Prostate gland (tissue), 2 donors: Measurements from ENCODE around the gene ZNF827. TPM values are rescaled to one million over a fixed set of nuclear protein-coding genes. Genes with fewer than 3 reads are reported as not detected.

Source experiments
- DNase-seq: peaks from one replicate; pipeline ENCODE4 v3.0.0-alpha.2; 2019; ENCODE audit warnings: low spot score
- H3K27ac ChIP-seq, 2 donors: fragments of 200-600 bp; sonication (generic); 2 replicates each; pipeline ENCODE4 v1.5.1; 2017 to 2019
- H3K27me3 ChIP-seq: fragments of 200-600 bp; sonication (generic); replicated peaks from 2 replicates; pipeline ENCODE4 v1.5.1; 2019; ENCODE audit not compliant: insufficient read depth
- H3K36me3 ChIP-seq, 2 donors: fragments of 200-600 bp; sonication (generic); 1 replicate in 1 of 2; 2 replicates in 1 of 2; pipeline versions ENCODE4 v1.5.1 to v1.8.1; 2017 to 2019
- H3K4me1 ChIP-seq: fragments of 200-600 bp; sonication (generic); replicated peaks from 2 replicates; pipeline ENCODE4 v1.5.1; 2019
- H3K4me3 ChIP-seq, 2 donors: fragments of 200-600 bp; sonication (generic); 2 replicates each; pipeline ENCODE4 v1.5.1; 2017 to 2019
- H3K9me3 ChIP-seq: fragments of 200-600 bp; sonication (generic); 2 replicates; pipeline ENCODE4 v1.5.1; 2017
- POLR2A ChIP-seq: fragments of 450-650 bp; IDR thresholded peaks from one replicate; pipeline ENCODE4 v1.6.1; 2016; ENCODE audit warnings: antibody characterized with exemption, mild to moderate bottlenecking
- POLR2AphosphoS5 ChIP-seq: sonication (generic); formaldehyde crosslinking; IDR thresholded peaks from one replicate; pipeline ENCODE4 v1.6.1; 2017; ENCODE audit warnings: antibody characterized with exemption
- WGBS: methylation state at CpG from one replicate; pipeline ENCODE4 v1.1.5; 2018; 5-methylcytosine and 5-hydroxymethylcytosine counted together
- intact Hi-C: fragments of 100-400 bp; cut with DNase I; formaldehyde crosslinking; loops from one replicate; pipeline ENCODE4 v1.14.2; 2022
- total RNA-seq, 2 donors: library from RNA; depleted of rRNA; stranded (reverse); fragments of >200 nt; gene quantifications; one replicate each; pipeline ENCODE4 v1.1.0, GENCODE V29; 2016
- TF ChIP-seq, protein P1 (sequence below), 4 experiments: fragments of 200-600 bp in 2 of 4; fragments of 450-650 bp in 2 of 4; sonication (generic) in 2 of 4; IDR thresholded peaks; 1 replicate in 3 of 4; 2 replicates in 1 of 4; pipeline ENCODE4 v1.5.1; 2016 to 2019; ENCODE audit warnings: antibody characterized with exemption in 4 of 4, mild to moderate bottlenecking in 2 of 4, moderate library complexity in 2 of 4

ZNF827 gene
- total RNA-seq, 2 donors from 2014 or later: 221 to 286 TPM

DNA sequence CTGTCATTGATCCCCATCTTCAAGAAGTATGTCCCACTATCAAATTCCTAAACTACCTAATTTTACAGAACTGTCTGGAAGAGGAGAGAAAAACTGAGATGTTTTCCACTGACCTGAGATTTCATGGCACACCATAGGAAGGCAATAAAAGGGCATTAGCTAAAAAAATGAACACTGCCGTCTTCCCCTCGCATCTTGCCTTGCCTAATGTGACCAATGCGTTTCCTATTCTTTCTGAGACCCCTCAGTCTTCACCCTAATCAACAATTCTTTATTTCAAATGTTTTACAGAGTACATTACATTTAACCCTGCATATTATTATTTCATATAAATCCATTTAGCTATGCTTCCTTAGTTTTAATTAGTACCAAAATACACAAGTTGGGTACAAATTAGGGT, 43.6 kb downstream of the ZNF827 start:
- H3K4me1 ChIP-seq: no peaks in the 10 kb centered on the region
- H3K36me3 ChIP-seq: no peaks in the 10 kb centered on the region
- TF ChIP-seq POLR2AphosphoS5: no peak
- TF ChIP-seq, protein P1, sequence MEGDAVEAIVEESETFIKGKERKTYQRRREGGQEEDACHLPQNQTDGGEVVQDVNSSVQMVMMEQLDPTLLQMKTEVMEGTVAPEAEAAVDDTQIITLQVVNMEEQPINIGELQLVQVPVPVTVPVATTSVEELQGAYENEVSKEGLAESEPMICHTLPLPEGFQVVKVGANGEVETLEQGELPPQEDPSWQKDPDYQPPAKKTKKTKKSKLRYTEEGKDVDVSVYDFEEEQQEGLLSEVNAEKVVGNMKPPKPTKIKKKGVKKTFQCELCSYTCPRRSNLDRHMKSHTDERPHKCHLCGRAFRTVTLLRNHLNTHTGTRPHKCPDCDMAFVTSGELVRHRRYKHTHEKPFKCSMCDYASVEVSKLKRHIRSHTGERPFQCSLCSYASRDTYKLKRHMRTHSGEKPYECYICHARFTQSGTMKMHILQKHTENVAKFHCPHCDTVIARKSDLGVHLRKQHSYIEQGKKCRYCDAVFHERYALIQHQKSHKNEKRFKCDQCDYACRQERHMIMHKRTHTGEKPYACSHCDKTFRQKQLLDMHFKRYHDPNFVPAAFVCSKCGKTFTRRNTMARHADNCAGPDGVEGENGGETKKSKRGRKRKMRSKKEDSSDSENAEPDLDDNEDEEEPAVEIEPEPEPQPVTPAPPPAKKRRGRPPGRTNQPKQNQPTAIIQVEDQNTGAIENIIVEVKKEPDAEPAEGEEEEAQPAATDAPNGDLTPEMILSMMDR (IDR thresholded peaks at IDR 0.05): no peak
- TF ChIP-seq POLR2A: no peak
- H3K4me3 ChIP-seq: no peak overlapping the region
- no peaks in the 10 kb centered on the region for H3K27me3 ChIP-seq
- WGBS: 99% methylated on average over 3 of the region's 3 CpGs
- no peak for DNase-seq
- H3K27ac ChIP-seq: no peak overlapping the region
- intact Hi-C loops: no loop called here
- H3K9me3 ChIP-seq: no peaks in the 10 kb centered on the region

DNA sequence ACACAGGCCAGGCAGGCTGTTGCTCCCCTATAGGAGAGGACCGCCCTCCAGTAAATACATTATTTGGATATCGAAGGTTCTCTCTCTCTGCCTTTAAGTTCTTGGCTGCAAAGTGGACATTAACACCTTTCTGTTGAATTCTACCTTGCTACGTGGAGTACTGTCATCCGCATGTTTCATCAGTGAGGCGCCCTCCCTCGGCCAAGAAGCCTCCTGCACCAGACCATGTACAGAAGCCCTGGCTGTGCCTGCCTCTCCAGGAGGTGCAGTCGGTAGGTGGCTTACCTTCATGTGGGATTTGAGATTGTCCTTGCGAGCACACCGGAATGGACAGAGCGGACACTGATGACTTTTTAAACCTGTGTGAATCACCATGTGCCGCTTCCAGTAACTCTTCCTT, 46.7 kb downstream of the ZNF827 start:
- DNase-seq: no peak
- no peaks in the 10 kb centered on the region for H3K27me3 ChIP-seq
- TF ChIP-seq, protein P1 (IDR thresholded peaks at IDR 0.05): no peak
- no peak for TF ChIP-seq POLR2A
- no peak for TF ChIP-seq POLR2AphosphoS5
- intact Hi-C loops: no loop called here
- H3K36me3 ChIP-seq: no peaks in the 10 kb centered on the region
- no peaks in the 10 kb centered on the region for H3K9me3 ChIP-seq
- H3K4me3 ChIP-seq: no peak overlapping the region
- no peak overlapping the region for H3K27ac ChIP-seq
- H3K4me1 ChIP-seq: peaks cover under 1% of the 10 kb centered on the region
- 88% methylated on average over 11 of the region's 11 CpGs for WGBS

DNA sequence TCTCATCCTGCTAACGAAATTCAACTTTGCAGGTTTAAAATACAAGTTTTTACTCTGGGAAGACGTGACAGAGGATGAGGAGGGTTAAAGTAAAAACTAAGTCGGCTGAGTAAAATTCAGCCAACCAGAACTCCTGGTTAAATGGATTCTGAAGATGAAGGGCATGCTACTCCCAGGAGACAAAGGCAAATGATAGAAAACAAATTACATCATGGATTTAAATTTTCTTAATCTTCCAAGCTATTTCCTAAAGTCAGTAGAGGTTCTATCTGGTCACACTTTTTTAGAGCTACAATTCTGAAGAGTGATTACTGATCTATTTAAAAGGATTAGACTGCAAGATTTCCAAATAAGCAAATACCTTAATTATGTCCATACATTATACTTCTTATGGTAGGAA, 47.9 kb downstream of the ZNF827 start:
- no peak for DNase-seq
- TF ChIP-seq, protein P1 (IDR thresholded peaks at IDR 0.05): no peak
- no peak for TF ChIP-seq POLR2A
- no peak for TF ChIP-seq POLR2AphosphoS5
- Histone ChIP-seq H3K27ac (no peak overlapping the region), H3K4me3 (no peak overlapping the region), H3K4me1 (peaks cover 3% of the 10 kb centered on the region), H3K27me3 (no peaks in the 10 kb centered on the region), H3K36me3 (no peaks in the 10 kb centered on the region), H3K9me3 (no peaks in the 10 kb centered on the region)
- intact Hi-C loops: no loop called here
- 94% methylated on average over 3 of the region's 3 CpGs for WGBS

DNA sequence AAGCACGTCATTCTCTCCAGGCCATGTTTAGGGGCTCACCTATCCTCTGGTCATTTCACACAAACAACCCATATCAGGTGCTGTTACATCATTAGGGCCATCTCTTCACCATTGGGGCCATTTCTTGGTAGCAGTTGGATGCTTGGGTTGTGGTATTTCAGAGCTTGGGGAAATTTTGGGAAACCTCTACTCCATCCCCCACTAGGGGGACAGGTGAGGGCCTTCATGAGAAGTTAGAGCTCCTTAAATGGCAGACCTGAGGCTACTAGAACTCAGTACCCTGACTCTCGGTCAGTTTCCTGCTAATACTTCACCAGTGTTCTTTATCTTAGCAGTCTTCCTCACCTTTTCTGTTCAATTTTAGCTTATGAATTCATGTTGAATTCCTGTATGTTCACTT, 50.2 kb downstream of the ZNF827 start:
- Histone ChIP-seq H3K4me1 (peaks cover 3% of the 10 kb centered on the region), H3K9me3 (no peaks in the 10 kb centered on the region), H3K36me3 (no peaks in the 10 kb centered on the region), H3K27ac (no peak overlapping the region), H3K27me3 (no peaks in the 10 kb centered on the region), H3K4me3 (no peak overlapping the region)
- intact Hi-C loops: loop anchor here (5.0 kb wide), 1 partner anchor 49 kb away; the partner anchor contains the start of gene ZNF827
- DNase-seq: no peak
- no peak for TF ChIP-seq POLR2AphosphoS5
- TF ChIP-seq, protein P1 (IDR thresholded peaks at IDR 0.05): no peak
- no peak for TF ChIP-seq POLR2A
- WGBS: 93% methylated on average over 2 of the region's 2 CpGs

DNA sequence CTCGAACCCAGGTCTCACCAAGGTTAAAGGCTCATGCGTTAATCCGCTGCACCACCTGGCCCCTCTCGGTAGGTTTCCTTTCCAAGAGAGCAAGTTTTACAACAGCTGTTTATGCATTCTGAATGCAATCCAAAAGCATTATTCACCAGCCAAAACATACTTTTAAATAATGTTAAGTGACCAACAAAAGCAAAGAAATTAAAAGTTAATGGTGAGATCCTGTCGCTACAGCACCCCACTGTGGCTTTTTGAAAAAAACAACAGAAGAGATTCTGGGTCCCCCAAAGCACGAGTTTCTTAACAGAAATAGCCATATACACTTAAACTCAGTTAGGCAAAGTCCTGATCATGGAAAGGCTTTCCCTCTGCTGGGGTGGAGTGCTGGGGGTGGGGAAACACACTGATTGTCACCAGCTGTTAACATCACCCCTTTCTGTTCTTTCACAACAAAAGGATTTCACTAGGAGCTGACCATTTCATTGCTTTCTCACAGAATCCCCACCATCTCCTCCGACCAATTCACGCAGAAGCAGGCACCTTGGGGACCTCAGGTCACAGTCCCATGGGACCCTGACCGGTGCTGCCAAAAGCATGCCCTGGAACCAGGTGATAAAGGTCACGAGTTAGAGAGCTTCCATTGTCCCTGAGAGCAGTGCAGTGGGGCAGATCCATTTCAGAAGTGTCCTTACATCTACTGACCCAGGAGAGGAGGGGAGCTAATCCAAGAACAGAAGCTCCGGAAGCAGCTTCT, 51.2 kb downstream of the ZNF827 start:
- peaks cover 6% of the 10 kb centered on the region for H3K4me1 ChIP-seq
- 28% methylated on average over 11 of the region's 11 CpGs for WGBS
- no peaks in the 10 kb centered on the region for H3K36me3 ChIP-seq
- H3K9me3 ChIP-seq: no peaks in the 10 kb centered on the region
- H3K4me3 ChIP-seq: no peak overlapping the region
- DNase-seq: peak; percentile 17
- intact Hi-C loops: loop anchor here (2.0 to 5.0 kb wide), 2 partner anchors 50 to 269 kb away; partner anchors contain the start of genes MMAA and ZNF827
- peak overlapping the region; percentile 52 to 55 for H3K27ac ChIP-seq
- peak; percentile 37 for TF ChIP-seq POLR2AphosphoS5
- TF ChIP-seq POLR2A: no peak
- TF ChIP-seq, protein P1 (IDR thresholded peaks at IDR 0.05): peak in 2 of 4 experiments; percentile 21 to 27
- H3K27me3 ChIP-seq: no peaks in the 10 kb centered on the region
